ENCODE data around the gene ZBTB20. TPM values are rescaled to one million over a fixed set of nuclear protein-coding genes. Genes with fewer than 3 reads are reported as not detected.

The ZBTB20 gene
- polyA plus RNA-seq, 1 of the 3 experiments (the other 2 are of a cell fraction) = 0.43 TPM

DNA sequence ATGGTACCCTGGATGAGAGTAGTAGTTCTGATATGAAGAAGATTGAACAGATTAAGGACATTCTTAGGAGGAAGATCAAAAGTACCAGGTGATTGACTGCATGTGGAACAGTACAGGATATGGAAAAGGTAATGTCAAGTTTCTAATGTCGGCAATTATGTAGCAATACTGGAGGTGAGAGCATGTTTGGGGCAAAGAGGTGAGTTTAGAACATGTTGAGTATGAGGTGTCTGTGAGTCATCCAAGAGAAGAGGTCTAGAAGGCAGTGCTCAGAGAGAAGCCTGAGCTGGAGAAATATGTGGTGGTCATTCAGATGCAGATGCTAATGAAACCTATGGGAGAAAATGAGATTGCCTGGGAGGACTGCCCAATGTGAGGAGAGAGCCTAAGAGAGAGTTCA, 305.6 kb downstream of the ZBTB20 start:
- CTCF ChIA-PET = interaction anchor here (1.0 to 1.1 kb wide), 2 partner anchors 240 to 243 kb away, joined by 3 to 4 read pairs; no protein-coding TSS in a partner anchor
- TF ChIP-seq, protein P1, sequence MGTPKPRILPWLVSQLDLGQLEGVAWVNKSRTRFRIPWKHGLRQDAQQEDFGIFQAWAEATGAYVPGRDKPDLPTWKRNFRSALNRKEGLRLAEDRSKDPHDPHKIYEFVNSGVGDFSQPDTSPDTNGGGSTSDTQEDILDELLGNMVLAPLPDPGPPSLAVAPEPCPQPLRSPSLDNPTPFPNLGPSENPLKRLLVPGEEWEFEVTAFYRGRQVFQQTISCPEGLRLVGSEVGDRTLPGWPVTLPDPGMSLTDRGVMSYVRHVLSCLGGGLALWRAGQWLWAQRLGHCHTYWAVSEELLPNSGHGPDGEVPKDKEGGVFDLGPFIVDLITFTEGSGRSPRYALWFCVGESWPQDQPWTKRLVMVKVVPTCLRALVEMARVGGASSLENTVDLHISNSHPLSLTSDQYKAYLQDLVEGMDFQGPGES (IDR thresholded peaks at IDR 0.05; ENCODE audit: low read depth, low read length) = no peak
- no peak for TF ChIP-seq GATA2 (CRISPR knock-in tag; IDR thresholded peaks at IDR 0.05)
- no peak for TF ChIP-seq USF2 (IDR thresholded peaks at IDR 0.05; ENCODE audit: borderline replicate concordance, low read depth, low read length)
- no peak for TF ChIP-seq SMC3 (IDR thresholded peaks at IDR 0.05; ENCODE audit: low read depth, low read length)
- no peak for TF ChIP-seq RCOR1 (IDR thresholded peaks at IDR 0.05; ENCODE audit: low read length)
- TF ChIP-seq GABPA (IDR thresholded peaks at IDR 0.05; ENCODE audit: low read depth) = no peak
- TF ChIP-seq RFX5 (IDR thresholded peaks at IDR 0.05; ENCODE audit: low read length) = no peak
- TF ChIP-seq TEAD4 (IDR thresholded peaks at IDR 0.05; ENCODE audit: borderline replicate concordance, insufficient read depth) = no peak
- TF ChIP-seq RXRA (IDR thresholded peaks at IDR 0.05; ENCODE audit: borderline replicate concordance, low read depth) = no peak
- no peak for TF ChIP-seq EZH2phosphoT487 (IDR thresholded peaks at IDR 0.05; ENCODE audit: borderline replicate concordance, low read depth)
- TF ChIP-seq YY1 (IDR thresholded peaks at IDR 0.05; ENCODE audit: low read depth) = no peak
- no peak for TF ChIP-seq FOXM1 (IDR thresholded peaks at IDR 0.05; ENCODE audit: low read depth)
- TF ChIP-seq, protein P2, sequence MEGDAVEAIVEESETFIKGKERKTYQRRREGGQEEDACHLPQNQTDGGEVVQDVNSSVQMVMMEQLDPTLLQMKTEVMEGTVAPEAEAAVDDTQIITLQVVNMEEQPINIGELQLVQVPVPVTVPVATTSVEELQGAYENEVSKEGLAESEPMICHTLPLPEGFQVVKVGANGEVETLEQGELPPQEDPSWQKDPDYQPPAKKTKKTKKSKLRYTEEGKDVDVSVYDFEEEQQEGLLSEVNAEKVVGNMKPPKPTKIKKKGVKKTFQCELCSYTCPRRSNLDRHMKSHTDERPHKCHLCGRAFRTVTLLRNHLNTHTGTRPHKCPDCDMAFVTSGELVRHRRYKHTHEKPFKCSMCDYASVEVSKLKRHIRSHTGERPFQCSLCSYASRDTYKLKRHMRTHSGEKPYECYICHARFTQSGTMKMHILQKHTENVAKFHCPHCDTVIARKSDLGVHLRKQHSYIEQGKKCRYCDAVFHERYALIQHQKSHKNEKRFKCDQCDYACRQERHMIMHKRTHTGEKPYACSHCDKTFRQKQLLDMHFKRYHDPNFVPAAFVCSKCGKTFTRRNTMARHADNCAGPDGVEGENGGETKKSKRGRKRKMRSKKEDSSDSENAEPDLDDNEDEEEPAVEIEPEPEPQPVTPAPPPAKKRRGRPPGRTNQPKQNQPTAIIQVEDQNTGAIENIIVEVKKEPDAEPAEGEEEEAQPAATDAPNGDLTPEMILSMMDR (IDR thresholded peaks at IDR 0.05) = no peak
- TF ChIP-seq ELF1 (IDR thresholded peaks at IDR 0.05) = no peak
- no peak for TF ChIP-seq TCF12 (IDR thresholded peaks at IDR 0.05)
- TF ChIP-seq CHD2 (IDR thresholded peaks at IDR 0.05; ENCODE audit: low read length, partially characterized antibody) = no peak
- H3K4me1 ChIP-seq (ENCODE audit: control insufficient read depth in 1 of 2, insufficient read depth in 2 of 2, low read depth in 1 of 2, low read length in 1 of 2) = peaks cover 0 to 4% of the 10 kb centered on the region in 2 experiments; a peak in 2 of 4 replicates
- H3K27me3 ChIP-seq (ENCODE audit: insufficient read depth) = no peaks in the 10 kb centered on the region
- peaks cover 3% of the 10 kb centered on the region for H3F3A ChIP-seq (replicated peaks; ENCODE audit: insufficient read depth)
- H3K9me2 ChIP-seq = no peaks in the 10 kb centered on the region
- H3K27ac ChIP-seq (ENCODE audit: low read depth in 2 of 2, low read length in 1 of 2) = no peak overlapping the region
- H3K36me3 ChIP-seq (replicated peaks in 1 of 2; ENCODE audit: control insufficient read depth in 1 of 2, insufficient read depth in 2 of 2, low read length in 1 of 2) = no peaks in the 10 kb centered on the region
- no peaks in the 10 kb centered on the region for H3K79me2 ChIP-seq (ENCODE audit: insufficient read depth)
- no peaks in the 10 kb centered on the region for H3K9me3 ChIP-seq
- no peak overlapping the region for H3K4me3 ChIP-seq (ENCODE audit: low read depth in 2 of 2, low read length in 1 of 2)
- no peak overlapping the region for H2AFZ ChIP-seq (ENCODE audit: low read depth)
- H3K9ac ChIP-seq = no peak overlapping the region
- H3K4me2 ChIP-seq = no peak overlapping the region
- WGBS (ENCODE audit: low lambda C conversion rate) = 91% methylated on average over 1 of the region's 1 CpG
- no peak for DNase-seq
- H4K20me1 ChIP-seq (ENCODE audit: insufficient read depth) = no peaks in the 10 kb centered on the region
- POLR2A ChIA-PET = no interaction called here

Measured in SK-N-SH (cell line).